SK-N-SH (cell line): ENCODE measurements around the gene CISD3.

ENCODE experiments used
- CTCF ChIP-seq: fragments of 200-600 bp; sonication (generic); IDR thresholded peaks from 2 replicates; pipeline ENCODE4 v1.6.1; 2017; ENCODE audit warnings: antibody characterized with exemption, mild to moderate bottlenecking, moderate library complexity
- ELF1 ChIP-seq: IDR thresholded peaks from 2 replicates; pipeline ENCODE4 v1.4.0; 2012
- EZH2phosphoT487 ChIP-seq: fragments of 200-600 bp; sonication (generic); IDR thresholded peaks from 2 replicates; pipeline ENCODE4 v1.6.1; 2017; ENCODE audit warnings: low read depth, mixed run types, mild to moderate bottlenecking, antibody characterized with exemption, moderate library complexity, borderline replicate concordance
- MAX ChIP-seq: IDR thresholded peaks from 2 replicates; pipeline ENCODE4 v1.4.0; 2012; ENCODE audit warnings: low read depth
- TAF1 ChIP-seq: IDR thresholded peaks from 2 replicates; pipeline ENCODE4 v1.6.1; 2012; ENCODE audit warnings: low read depth, mild to moderate bottlenecking, low read length, moderate library complexity, borderline replicate concordance
- YY1 ChIP-seq: IDR thresholded peaks from 2 replicates; pipeline ENCODE4 v1.4.0; 2012; ENCODE audit warnings: low read depth, mild to moderate bottlenecking

- TF ChIP-seq ELF1 (no peak), TAF1 (no peak), MAX (no peak; the same call in 1 of the 2 replicates), CTCF (no peak), YY1 (no peak), EZH2phosphoT487 (no peak)
These were observed 23.5 kb upstream of the CISD3 start for GRCh38 chr17:38706505-38707216.
